ENCODE measurements around the gene CLCNKB. TPM values are rescaled to one million over a fixed set of nuclear protein-coding genes. Genes with fewer than 3 reads are reported as not detected.

CLCNKB gene
- total and polyA plus RNA-seq, 2 of the 13 experiments (the other 11 are each of a cell fraction or from before 2014, with no cell fraction given) = 0.04 TPM; not detected in 1

GRCh38 chr1:15994590-15995351, 48.8 kb upstream of the CLCNKB start (continued):
- TF ChIP-seq SIN3B (IDR thresholded peaks at IDR 0.05; ENCODE audit: low read length) (no peak), ZNF350 (CRISPR knock-in tag; IDR thresholded peaks at IDR 0.05; ENCODE audit: borderline replicate concordance, low read depth) (no peak), CERS6 (CRISPR knock-in tag; IDR thresholded peaks at IDR 0.05) (no peak), SIN3A (IDR thresholded peaks at IDR 0.05; ENCODE audit: borderline replicate concordance, low read depth, low read length) (no peak; the same call in 1 of the 2 replicates), NR2F6 (IDR thresholded peaks at IDR 0.05) (no peak), NR2F6 (CRISPR knock-in tag; IDR thresholded peaks at IDR 0.05) (no peak), BRF2 (CRISPR knock-in tag; IDR thresholded peaks at IDR 0.05) (no peak), ZNF143 (CRISPR knock-in tag; IDR thresholded peaks at IDR 0.05) (no peak), SNRNP70 (IDR thresholded peaks at IDR 0.05; ENCODE audit: low read depth, low read length) (no peak), PRPF4 (IDR thresholded peaks at IDR 0.05; ENCODE audit: low read depth, low read length, poor library complexity, severe bottlenecking) (no peak), IRX3 (CRISPR knock-in tag; IDR thresholded peaks at IDR 0.05; ENCODE audit: borderline replicate concordance, low read depth) (no peak), WIZ (CRISPR knock-in tag; IDR thresholded peaks at IDR 0.05) (no peak)
- TF ChIP-seq, protein P1, sequence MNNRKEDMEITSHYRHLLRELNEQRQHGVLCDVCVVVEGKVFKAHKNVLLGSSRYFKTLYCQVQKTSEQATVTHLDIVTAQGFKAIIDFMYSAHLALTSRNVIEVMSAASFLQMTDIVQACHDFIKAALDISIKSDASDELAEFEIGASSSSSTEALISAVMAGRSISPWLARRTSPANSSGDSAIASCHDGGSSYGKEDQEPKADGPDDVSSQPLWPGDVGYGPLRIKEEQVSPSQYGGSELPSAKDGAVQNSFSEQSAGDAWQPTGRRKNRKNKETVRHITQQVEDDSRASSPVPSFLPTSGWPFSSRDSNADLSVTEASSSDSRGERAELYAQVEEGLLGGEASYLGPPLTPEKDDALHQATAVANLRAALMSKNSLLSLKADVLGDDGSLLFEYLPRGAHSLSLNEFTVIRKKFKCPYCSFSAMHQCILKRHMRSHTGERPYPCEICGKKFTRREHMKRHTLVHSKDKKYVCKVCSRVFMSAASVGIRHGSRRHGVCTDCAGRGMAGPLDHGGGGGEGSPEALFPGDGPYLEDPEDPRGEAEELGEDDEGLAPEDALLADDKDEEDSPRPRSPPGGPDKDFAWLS (CRISPR knock-in tag; IDR thresholded peaks at IDR 0.05; ENCODE audit: borderline replicate concordance) = no peak
- TF ChIP-seq, protein P2, sequence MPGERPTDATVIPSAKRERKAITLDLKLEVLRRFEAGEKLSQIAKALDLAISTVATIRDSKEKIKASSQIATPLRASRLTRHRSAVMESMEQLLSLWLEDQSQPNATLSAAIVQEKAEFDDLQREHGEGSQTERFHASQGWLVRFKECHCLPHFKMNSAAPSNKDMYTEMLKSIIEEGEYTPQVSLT (CRISPR knock-in tag; IDR thresholded peaks at IDR 0.05; ENCODE audit: borderline replicate concordance, low read depth) = no peak
- TF ChIP-seq, protein P3, sequence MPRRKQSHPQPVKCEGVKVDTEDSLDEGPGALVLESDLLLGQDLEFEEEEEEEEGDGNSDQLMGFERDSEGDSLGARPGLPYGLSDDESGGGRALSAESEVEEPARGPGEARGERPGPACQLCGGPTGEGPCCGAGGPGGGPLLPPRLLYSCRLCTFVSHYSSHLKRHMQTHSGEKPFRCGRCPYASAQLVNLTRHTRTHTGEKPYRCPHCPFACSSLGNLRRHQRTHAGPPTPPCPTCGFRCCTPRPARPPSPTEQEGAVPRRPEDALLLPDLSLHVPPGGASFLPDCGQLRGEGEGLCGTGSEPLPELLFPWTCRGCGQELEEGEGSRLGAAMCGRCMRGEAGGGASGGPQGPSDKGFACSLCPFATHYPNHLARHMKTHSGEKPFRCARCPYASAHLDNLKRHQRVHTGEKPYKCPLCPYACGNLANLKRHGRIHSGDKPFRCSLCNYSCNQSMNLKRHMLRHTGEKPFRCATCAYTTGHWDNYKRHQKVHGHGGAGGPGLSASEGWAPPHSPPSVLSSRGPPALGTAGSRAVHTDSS (CRISPR knock-in tag; conservative IDR thresholded peaks at IDR 0.05) = no peak

Measured in HepG2 (cell line).